ENCODE data around the gene KDM4C. TPM values are rescaled to one million over a fixed set of nuclear protein-coding genes. Genes with fewer than 3 reads are reported as not detected.

KDM4C gene
- total RNA-seq, 1 donor from 2014 or later = 16.5 TPM

- H3K4me3 ChIP-seq (ENCODE audit: low read depth, low read length) = no peak overlapping the region
- no peak for TF ChIP-seq CTCF (conservative IDR thresholded peaks at IDR 0.05; ENCODE audit: low read depth, low read length)
- no peak for DNase-seq (ENCODE audit: low read depth)
These were observed 386.7 kb downstream of the KDM4C start for GRCh38 chr9:7144265-7145046.

- TF ChIP-seq CTCF (conservative IDR thresholded peaks at IDR 0.05; ENCODE audit: low read depth, low read length) = no peak
- DNase-seq (ENCODE audit: low read depth) = no peak
- no peak overlapping the region for H3K4me3 ChIP-seq (ENCODE audit: low read depth, low read length)
These were observed 387.7 kb downstream of the KDM4C start for GRCh38 chr9:7145361-7146069.

- no peak for TF ChIP-seq CTCF (conservative IDR thresholded peaks at IDR 0.05; ENCODE audit: low read depth, low read length)
- no peak overlapping the region for H3K4me3 ChIP-seq (ENCODE audit: low read depth, low read length)
- DNase-seq (ENCODE audit: low read depth) = no peak
These were observed 388.8 kb downstream of the KDM4C start for GRCh38 chr9:7146582-7146981.

GRCh38 chr9:7147121-7148090 lies 389.6 kb downstream of the KDM4C start:
- TF ChIP-seq CTCF (conservative IDR thresholded peaks at IDR 0.05; ENCODE audit: low read depth, low read length) = no peak
- no peak for DNase-seq (ENCODE audit: low read depth)
- no peak overlapping the region for H3K4me3 ChIP-seq (ENCODE audit: low read depth, low read length)

- no peak for TF ChIP-seq CTCF (conservative IDR thresholded peaks at IDR 0.05; ENCODE audit: low read depth, low read length)
- DNase-seq (ENCODE audit: low read depth) = no peak
- no peak overlapping the region for H3K4me3 ChIP-seq (ENCODE audit: low read depth, low read length)
These were observed 390.5 kb downstream of the KDM4C start for GRCh38 chr9:7148243-7148765.

- TF ChIP-seq CTCF (conservative IDR thresholded peaks at IDR 0.05; ENCODE audit: low read depth, low read length) = no peak
- no peak overlapping the region for H3K4me3 ChIP-seq (ENCODE audit: low read depth, low read length)
- no peak for DNase-seq (ENCODE audit: low read depth)
These were observed 391.5 kb downstream of the KDM4C start for GRCh38 chr9:7149258-7149657.
